Stimulated activated CD8-positive, alpha-beta memory T cell treated with anti-CD3 and anti-CD28 coated beads, Interleukin-12 subunit alpha, Interleukin-12 subunit beta, amount 100 ng/mL, for 1 hour (primary cell): ENCODE measurements around the gene BAD.
"Not testable (repeated sequence)": the region's sequence is repeated elsewhere in the genome, so short reads cannot be mapped to it uniquely, and the experiment has no call there.

ENCODE experiments used
- DNase-seq: peaks from one replicate; pipeline ENCODE4 v3.0.0-alpha.2; 2020; ENCODE audit warnings: low read depth

Gene BAD

GRCh38 chr11:64256300-64256699, 28.2 kb downstream of the BAD start:
- DNase-seq = no peak

- DNase-seq = no peak
These were observed 29.0 kb downstream of the BAD start for GRCh38 chr11:64255135-64256128.

GRCh38 chr11:64254326-64254725, 30.1 kb downstream of the BAD start:
- no peak for DNase-seq

GRCh38 chr11:64253481-64253880, 31.0 kb downstream of the BAD start:
- no peak for DNase-seq

GRCh38 chr11:64253043-64253442, 31.4 kb downstream of the BAD start:
- no peak for DNase-seq

- DNase-seq = no peak
These were observed 32.2 kb downstream of the BAD start for GRCh38 chr11:64252003-64252872.

- DNase-seq = no peak
These were observed 32.8 kb downstream of the BAD start for GRCh38 chr11:64251753-64252002.

GRCh38 chr11:64251016-64251752, 33.3 kb downstream of the BAD start, which contains the start of gene PLCB3:
PLCB3 (plus strand) TSS chr11:64251530; CDS start chr11:64251650, 120 bp downstream.
- no peak for DNase-seq

GRCh38 chr11:64250415-64251015, 34.0 kb downstream of the BAD start:
- no peak for DNase-seq

- DNase-seq = no peak
These were observed 34.7 kb downstream of the BAD start for GRCh38 chr11:64249563-64250414.

- no peak for DNase-seq
These were observed 35.4 kb downstream of the BAD start for GRCh38 chr11:64249038-64249437.

GRCh38 chr11:64248578-64248977, 35.9 kb downstream of the BAD start:
- DNase-seq = no peak

GRCh38 chr11:64247729-64248531, 36.5 kb downstream of the BAD start:
- no peak for DNase-seq

- DNase-seq = no peak
These were observed 37.4 kb downstream of the BAD start, which contains the start of gene PPP1R14B for GRCh38 chr11:64246871-64247728. PPP1R14B (minus strand) TSS chr11:64246943; CDS start chr11:64246673, 270 bp downstream.

- not testable (repeated sequence) for DNase-seq
These were observed 37.9 kb downstream of the BAD start for GRCh38 chr11:64246621-64246870.

GRCh38 chr11:64245797-64246620, 38.5 kb downstream of the BAD start:
- no peak for DNase-seq

GRCh38 chr11:64245401-64245796, 39.1 kb downstream of the BAD start:
- no peak for DNase-seq

- DNase-seq = no peak
These were observed 39.5 kb downstream of the BAD start for GRCh38 chr11:64244966-64245365.
